GM23248 (cell line): ENCODE measurements around the gene FERMT3.

Source experiments
- EZH2 ChIP-seq: fragments of 200-600 bp; sonication (generic); IDR thresholded peaks from 2 replicates; pipeline ENCODE4 v1.6.1; 2018; ENCODE audit warnings: antibody characterized with exemption, mild to moderate bottlenecking; ENCODE audit not compliant: insufficient read depth, poor library complexity, severe bottlenecking
- EZH2phosphoT487 ChIP-seq: fragments of 200-600 bp; sonication (generic); IDR thresholded peaks from 2 replicates; pipeline ENCODE4 v1.6.1; 2018; ENCODE audit warnings: antibody characterized with exemption, moderate library complexity, mild to moderate bottlenecking, low read depth; ENCODE audit not compliant: insufficient read depth

- TF ChIP-seq EZH2 (no peak), EZH2phosphoT487 (no peak)
Measured at GRCh38 chr11:64263021-64263946, 56.8 kb downstream of the FERMT3 start.
